HG03039 (cell line): ENCODE data around the gene MRPL53.

Experiments
- ATAC-seq: cut with Tn5 transposase; IDR thresholded peaks from one replicate; pipeline ENCODE4 v1.9.1; 2021; ENCODE audit warnings: mild to moderate bottlenecking, moderate library complexity; ENCODE audit not compliant: unreplicated experiment

MRPL53 gene

GRCh38 chr2:74472086-74472944, at the start of gene MRPL53:
TSS of gene MRPL53 (minus strand) at chr2:74472680. CDS start at chr2:74472660, 20 bp downstream.
- ATAC-seq = peak; percentile 78

GRCh38 chr2:74516650-74517049, 44.2 kb upstream of the MRPL53 start:
- no peak for ATAC-seq

GRCh38 chr2:74515981-74516633, 43.6 kb upstream of the MRPL53 start:
- ATAC-seq = no peak

GRCh38 chr2:74515271-74515980, 42.9 kb upstream of the MRPL53 start:
- no peak for ATAC-seq

- no peak for ATAC-seq
Measured at GRCh38 chr2:74514368-74515270, 42.1 kb upstream of the MRPL53 start, which contains the start of gene TLX2. TSS of gene TLX2 (plus strand) at chr2:74514450. CDS start at chr2:74514807, 357 bp downstream.

GRCh38 chr2:74513605-74514367, 41.3 kb upstream of the MRPL53 start:
- ATAC-seq = no peak

- no peak for ATAC-seq
Measured at GRCh38 chr2:74512744-74513604, 40.5 kb upstream of the MRPL53 start.

GRCh38 chr2:74511104-74511989, 38.9 kb upstream of the MRPL53 start:
- ATAC-seq = no peak

- no peak for ATAC-seq
Measured at GRCh38 chr2:74510272-74510671, 37.8 kb upstream of the MRPL53 start.

GRCh38 chr2:74507926-74508520, 35.5 kb upstream of the MRPL53 start:
- ATAC-seq = no peak

GRCh38 chr2:74507145-74507925, 34.9 kb upstream of the MRPL53 start, which contains the start of gene PCGF1:
TSS of gene PCGF1 (minus strand) at chr2:74507695. CDS start at chr2:74507668, 27 bp downstream.
- peak; percentile 86 for ATAC-seq

GRCh38 chr2:74505448-74506246, 33.2 kb upstream of the MRPL53 start:
- ATAC-seq = no peak

- no peak for ATAC-seq
Measured at GRCh38 chr2:74504591-74504990, 32.1 kb upstream of the MRPL53 start.

GRCh38 chr2:74503506-74504475, 31.3 kb upstream of the MRPL53 start:
- ATAC-seq = no peak
